KMS-11 (cell line): ENCODE results near the gene ATP2B1.

Source experiments
- H2AFZ ChIP-seq: fragments of 200-600 bp; sonication (generic); 2 replicates; pipeline ENCODE4 v1.6.1; 2016; ENCODE audit warnings: antibody characterized with exemption, mixed run types, low read depth
- H3K27ac ChIP-seq: fragments of 200-600 bp; sonication (generic); 2 replicates; pipeline ENCODE4 v1.6.1; 2016; ENCODE audit warnings: mild to moderate bottlenecking, mixed run types
- H3K27me3 ChIP-seq: fragments of 200-600 bp; sonication (generic); 2 replicates; pipeline ENCODE4 v1.6.1; 2017; ENCODE audit warnings: mild to moderate bottlenecking, low read depth, mixed run types, moderate library complexity; ENCODE audit not compliant: insufficient read depth
- H3K36me3 ChIP-seq: fragments of 200-600 bp; sonication (generic); 2 replicates; pipeline ENCODE4 v1.6.1; 2017; ENCODE audit warnings: mild to moderate bottlenecking, mixed run types; ENCODE audit not compliant: insufficient read depth
- H3K4me1 ChIP-seq: fragments of 200-600 bp; sonication (generic); 2 replicates; pipeline ENCODE4 v1.6.1; 2016; ENCODE audit warnings: mild to moderate bottlenecking, low read depth, mixed run types; ENCODE audit not compliant: poor library complexity, severe bottlenecking
- H3K4me2 ChIP-seq: fragments of 200-600 bp; sonication (generic); 2 replicates; pipeline ENCODE4 v1.7.0; 2016; ENCODE audit warnings: mild to moderate bottlenecking, mixed run types
- H3K4me3 ChIP-seq: fragments of 200-600 bp; sonication (generic); IDR thresholded peaks from 2 replicates; pipeline ENCODE4 v1.6.1; 2017; ENCODE audit warnings: low read depth, low read length, mixed read lengths; ENCODE audit not compliant: insufficient read depth
- H3K79me2 ChIP-seq: fragments of 200-600 bp; sonication (generic); 2 replicates; pipeline ENCODE4 v1.6.1; 2016; ENCODE audit warnings: low read depth, mixed run types; ENCODE audit not compliant: insufficient read depth
- H3K9ac ChIP-seq: fragments of 200-600 bp; sonication (generic); 2 replicates; pipeline ENCODE4 v1.6.1; 2016; ENCODE audit warnings: mild to moderate bottlenecking, mixed run types
- H4K20me1 ChIP-seq: fragments of 200-600 bp; sonication (generic); 2 replicates; pipeline ENCODE4 v1.6.1; 2016; ENCODE audit warnings: mild to moderate bottlenecking, mixed run types; ENCODE audit not compliant: insufficient read depth
- CTCF ChIP-seq: fragments of 200-600 bp; sonication (generic); conservative IDR thresholded peaks from 2 replicates; pipeline ENCODE4 v1.6.1; 2017; ENCODE audit warnings: low read depth, mild to moderate bottlenecking, antibody characterized with exemption, low read length, moderate library complexity, mixed read lengths

The ATP2B1 gene

GRCh38 chr12:89650239-89650638 is 58.4 kb downstream of the ATP2B1 start:
- H3K27ac ChIP-seq: no peak overlapping the region
- H3K36me3 ChIP-seq: no peaks in the 10 kb centered on the region
- H3K4me3 ChIP-seq: no peak overlapping the region
- H4K20me1 ChIP-seq: no peaks in the 10 kb centered on the region
- TF ChIP-seq CTCF: no peak
- no peak overlapping the region for H3K4me2 ChIP-seq
- H2AFZ ChIP-seq: no peak overlapping the region
- H3K4me1 ChIP-seq: no peaks in the 10 kb centered on the region
- no peaks in the 10 kb centered on the region for H3K79me2 ChIP-seq
- no peaks in the 10 kb centered on the region for H3K27me3 ChIP-seq
- no peak overlapping the region for H3K9ac ChIP-seq

GRCh38 chr12:89649820-89650219 is 58.8 kb downstream of the ATP2B1 start:
- no peak for TF ChIP-seq CTCF
- H3K9ac ChIP-seq: no peak overlapping the region
- no peaks in the 10 kb centered on the region for H3K36me3 ChIP-seq
- H3K4me3 ChIP-seq: no peak overlapping the region
- no peaks in the 10 kb centered on the region for H3K4me1 ChIP-seq
- H4K20me1 ChIP-seq: no peaks in the 10 kb centered on the region
- H3K79me2 ChIP-seq: no peaks in the 10 kb centered on the region
- H3K27me3 ChIP-seq: no peaks in the 10 kb centered on the region
- no peak overlapping the region for H2AFZ ChIP-seq
- no peak overlapping the region for H3K27ac ChIP-seq
- H3K4me2 ChIP-seq: no peak overlapping the region

GRCh38 chr12:89649139-89649538 is 59.5 kb downstream of the ATP2B1 start:
- no peaks in the 10 kb centered on the region for H4K20me1 ChIP-seq
- no peak overlapping the region for H3K9ac ChIP-seq
- H3K4me3 ChIP-seq: no peak overlapping the region
- no peak overlapping the region for H3K4me2 ChIP-seq
- H3K79me2 ChIP-seq: no peaks in the 10 kb centered on the region
- no peaks in the 10 kb centered on the region for H3K4me1 ChIP-seq
- no peak overlapping the region for H2AFZ ChIP-seq
- TF ChIP-seq CTCF: no peak
- no peaks in the 10 kb centered on the region for H3K27me3 ChIP-seq
- H3K27ac ChIP-seq: no peak overlapping the region
- no peaks in the 10 kb centered on the region for H3K36me3 ChIP-seq

- Histone ChIP-seq H3K4me3 (no peak overlapping the region), H3K4me1 (no peaks in the 10 kb centered on the region), H4K20me1 (no peaks in the 10 kb centered on the region), H2AFZ (no peak overlapping the region), H3K4me2 (no peak overlapping the region), H3K36me3 (no peaks in the 10 kb centered on the region), H3K79me2 (no peaks in the 10 kb centered on the region), H3K27ac (no peak overlapping the region), H3K9ac (no peak overlapping the region), H3K27me3 (no peaks in the 10 kb centered on the region)
- no peak for TF ChIP-seq CTCF
These were observed 60.3 kb downstream of the ATP2B1 start for GRCh38 chr12:89648211-89648930.
